ENCODE measurements around the gene PARP1. TPM values are rescaled to one million over a fixed set of nuclear protein-coding genes. Genes with fewer than 3 reads are reported as not detected.

PARP1 gene
- total RNA-seq, 1 experiment from 2014 or later: 376 TPM

- POLR2A ChIA-PET: no interaction called here
- CTCF ChIA-PET: no interaction called here
- no peak for DNase-seq (ENCODE audit: low spot score)
Measured at GRCh38 chr1:226378071-226378470, 29.8 kb downstream of the PARP1 start.

GRCh38 chr1:226376300-226376699 lies 31.6 kb downstream of the PARP1 start:
- no peaks in the 10 kb centered on the region for H3K4me1 Mint-ChIP-seq
- peaks cover 92% of the 10 kb centered on the region for H3K36me3 Mint-ChIP-seq
- no peak for TF ChIP-seq SMAD4 (CRISPR knock-in tag; IDR thresholded peaks at IDR 0.05)
- no peak for TF ChIP-seq ZNF317 (CRISPR knock-in tag; IDR thresholded peaks at IDR 0.05; ENCODE audit: borderline replicate concordance, low read depth)
- no peak for TF ChIP-seq GABPB1 (CRISPR knock-in tag; IDR thresholded peaks at IDR 0.05)
- no peak for TF ChIP-seq CREB1 (CRISPR knock-in tag; IDR thresholded peaks at IDR 0.05)
- TF ChIP-seq, protein P1, sequence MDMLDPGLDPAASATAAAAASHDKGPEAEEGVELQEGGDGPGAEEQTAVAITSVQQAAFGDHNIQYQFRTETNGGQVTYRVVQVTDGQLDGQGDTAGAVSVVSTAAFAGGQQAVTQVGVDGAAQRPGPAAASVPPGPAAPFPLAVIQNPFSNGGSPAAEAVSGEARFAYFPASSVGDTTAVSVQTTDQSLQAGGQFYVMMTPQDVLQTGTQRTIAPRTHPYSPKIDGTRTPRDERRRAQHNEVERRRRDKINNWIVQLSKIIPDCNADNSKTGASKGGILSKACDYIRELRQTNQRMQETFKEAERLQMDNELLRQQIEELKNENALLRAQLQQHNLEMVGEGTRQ (CRISPR knock-in tag; IDR thresholded peaks at IDR 0.05): no peak
- TF ChIP-seq KAT7 (CRISPR knock-in tag; IDR thresholded peaks at IDR 0.05; ENCODE audit: borderline replicate concordance): no peak
- TF ChIP-seq OVOL2 (CRISPR knock-in tag; IDR thresholded peaks at IDR 0.05; ENCODE audit: borderline replicate concordance): no peak
- TF ChIP-seq ZNF671 (CRISPR knock-in tag; IDR thresholded peaks at IDR 0.05): no peak
- TF ChIP-seq GTF2I (CRISPR knock-in tag; conservative IDR thresholded peaks at IDR 0.05): no peak
- TF ChIP-seq ZBTB21 (CRISPR knock-in tag; IDR thresholded peaks at IDR 0.05; ENCODE audit: borderline replicate concordance): no peak
- TF ChIP-seq SOX15 (CRISPR knock-in tag; IDR thresholded peaks at IDR 0.05): no peak
- TF ChIP-seq, protein P2, sequence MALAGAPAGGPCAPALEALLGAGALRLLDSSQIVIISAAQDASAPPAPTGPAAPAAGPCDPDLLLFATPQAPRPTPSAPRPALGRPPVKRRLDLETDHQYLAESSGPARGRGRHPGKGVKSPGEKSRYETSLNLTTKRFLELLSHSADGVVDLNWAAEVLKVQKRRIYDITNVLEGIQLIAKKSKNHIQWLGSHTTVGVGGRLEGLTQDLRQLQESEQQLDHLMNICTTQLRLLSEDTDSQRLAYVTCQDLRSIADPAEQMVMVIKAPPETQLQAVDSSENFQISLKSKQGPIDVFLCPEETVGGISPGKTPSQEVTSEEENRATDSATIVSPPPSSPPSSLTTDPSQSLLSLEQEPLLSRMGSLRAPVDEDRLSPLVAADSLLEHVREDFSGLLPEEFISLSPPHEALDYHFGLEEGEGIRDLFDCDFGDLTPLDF (CRISPR knock-in tag; IDR thresholded peaks at IDR 0.05): no peak
- ChIA-PET CTCF (no interaction called here), POLR2A (no interaction called here)
- H3K27ac Mint-ChIP-seq: no peak overlapping the region
- DNase-seq (ENCODE audit: low spot score) (no peak), ATAC-seq (no peak)
- H3K4me3 Mint-ChIP-seq: no peak overlapping the region
- no peaks in the 10 kb centered on the region for H3K9me3 Mint-ChIP-seq
- no peaks in the 10 kb centered on the region for H3K27me3 Mint-ChIP-seq (ENCODE audit: low read depth)

More at GRCh38 chr1:226378071-226378470, 29.8 kb downstream of the PARP1 start:
- Mint-ChIP-seq H3K4me3 (no peak overlapping the region), H3K36me3 (peaks cover 97% of the 10 kb centered on the region), H3K27ac (no peak overlapping the region), H3K4me1 (no peaks in the 10 kb centered on the region), H3K9me3 (no peaks in the 10 kb centered on the region), H3K27me3 (ENCODE audit: low read depth) (no peaks in the 10 kb centered on the region)
- ATAC-seq: no peak
- no peak for TF ChIP-seq PRRX2 (CRISPR knock-in tag; IDR thresholded peaks at IDR 0.05)
- TF ChIP-seq, protein P3, sequence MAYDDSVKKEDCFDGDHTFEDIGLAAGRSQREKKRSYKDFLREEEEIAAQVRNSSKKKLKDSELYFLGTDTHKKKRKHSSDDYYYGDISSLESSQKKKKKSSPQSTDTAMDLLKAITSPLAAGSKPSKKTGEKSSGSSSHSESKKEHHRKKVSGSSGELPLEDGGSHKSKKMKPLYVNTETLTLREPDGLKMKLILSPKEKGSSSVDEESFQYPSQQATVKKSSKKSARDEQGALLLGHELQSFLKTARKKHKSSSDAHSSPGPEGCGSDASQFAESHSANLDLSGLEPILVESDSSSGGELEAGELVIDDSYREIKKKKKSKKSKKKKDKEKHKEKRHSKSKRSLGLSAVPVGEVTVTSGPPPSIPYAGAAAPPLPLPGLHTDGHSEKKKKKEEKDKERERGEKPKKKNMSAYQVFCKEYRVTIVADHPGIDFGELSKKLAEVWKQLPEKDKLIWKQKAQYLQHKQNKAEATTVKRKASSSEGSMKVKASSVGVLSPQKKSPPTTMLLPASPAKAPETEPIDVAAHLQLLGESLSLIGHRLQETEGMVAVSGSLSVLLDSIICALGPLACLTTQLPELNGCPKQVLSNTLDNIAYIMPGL (CRISPR knock-in tag; IDR thresholded peaks at IDR 0.05): no peak
- TF ChIP-seq, protein P4, sequence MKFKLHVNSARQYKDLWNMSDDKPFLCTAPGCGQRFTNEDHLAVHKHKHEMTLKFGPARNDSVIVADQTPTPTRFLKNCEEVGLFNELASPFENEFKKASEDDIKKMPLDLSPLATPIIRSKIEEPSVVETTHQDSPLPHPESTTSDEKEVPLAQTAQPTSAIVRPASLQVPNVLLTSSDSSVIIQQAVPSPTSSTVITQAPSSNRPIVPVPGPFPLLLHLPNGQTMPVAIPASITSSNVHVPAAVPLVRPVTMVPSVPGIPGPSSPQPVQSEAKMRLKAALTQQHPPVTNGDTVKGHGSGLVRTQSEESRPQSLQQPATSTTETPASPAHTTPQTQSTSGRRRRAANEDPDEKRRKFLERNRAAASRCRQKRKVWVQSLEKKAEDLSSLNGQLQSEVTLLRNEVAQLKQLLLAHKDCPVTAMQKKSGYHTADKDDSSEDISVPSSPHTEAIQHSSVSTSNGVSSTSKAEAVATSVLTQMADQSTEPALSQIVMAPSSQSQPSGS (CRISPR knock-in tag; IDR thresholded peaks at IDR 0.05; ENCODE audit: borderline replicate concordance, low read depth): no peak
- no peak for TF ChIP-seq NFATC4 (CRISPR knock-in tag; IDR thresholded peaks at IDR 0.05)
- no peak for TF ChIP-seq HMGA2 (CRISPR knock-in tag; IDR thresholded peaks at IDR 0.05)
- TF ChIP-seq CREM (CRISPR knock-in tag; IDR thresholded peaks at IDR 0.05): no peak
- TF ChIP-seq, protein P5, sequence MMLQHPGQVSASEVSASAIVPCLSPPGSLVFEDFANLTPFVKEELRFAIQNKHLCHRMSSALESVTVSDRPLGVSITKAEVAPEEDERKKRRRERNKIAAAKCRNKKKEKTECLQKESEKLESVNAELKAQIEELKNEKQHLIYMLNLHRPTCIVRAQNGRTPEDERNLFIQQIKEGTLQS (CRISPR knock-in tag; conservative IDR thresholded peaks at IDR 0.05): no peak
- TF ChIP-seq EMX1 (CRISPR knock-in tag; IDR thresholded peaks at IDR 0.05): no peak
- TF ChIP-seq KAT7 (CRISPR knock-in tag; IDR thresholded peaks at IDR 0.05; ENCODE audit: borderline replicate concordance): no peak
- no peak for TF ChIP-seq ZNF219 (CRISPR knock-in tag; IDR thresholded peaks at IDR 0.05; ENCODE audit: borderline replicate concordance)
- no peak for TF ChIP-seq ERG (CRISPR knock-in tag; IDR thresholded peaks at IDR 0.05)

Data from WTC11 (cell line).